Aorta (tissue), 5 donors: ENCODE measurements around the gene FBXL19. TPM values are rescaled to one million over a fixed set of nuclear protein-coding genes. Genes with fewer than 3 reads are reported as not detected.

ENCODE experiments used
- ATAC-seq: fragments of 200-7000 bp; cut with Tn5 transposase; one replicate; pipeline ENCODE4 v1.9.1; 2022; ENCODE audit warnings: moderate library complexity; ENCODE audit not compliant: low FRiP score
- DNase-seq, 2 donors: peaks; one replicate each; pipeline ENCODE4 v3.0.0-alpha.2; 2020
- H3K27ac ChIP-seq, 2 donors: one replicate each; pipeline ENCODE4 v1.5.1; 2013; ENCODE audit warnings: low read length in 2 of 2, mild to moderate bottlenecking in 2 of 2, moderate library complexity in 2 of 2, control low read depth in 1 of 2, inconsistent platforms in 1 of 2, low read depth in 1 of 2
- H3K27me3 ChIP-seq, 2 donors: one replicate each; pipeline ENCODE4 v1.6.1; 2013; ENCODE audit warnings: control low read depth in 1 of 2, low read length in 1 of 2, mild to moderate bottlenecking in 1 of 2, moderate library complexity in 1 of 2; ENCODE audit not compliant: insufficient read depth in 2 of 2, control insufficient read depth in 1 of 2
- H3K36me3 ChIP-seq, 2 donors: one replicate each; pipeline ENCODE4 v1.6.1; 2013; ENCODE audit warnings: control low read depth in 1 of 2, low read length in 1 of 2, mild to moderate bottlenecking in 1 of 2; ENCODE audit not compliant: insufficient read depth in 2 of 2, control insufficient read depth in 1 of 2
- H3K4me1 ChIP-seq, 2 donors: one replicate each; pipeline ENCODE4 v1.6.1; 2013; ENCODE audit warnings: low read length in 2 of 2, control low read depth in 1 of 2, mild to moderate bottlenecking in 1 of 2, moderate library complexity in 1 of 2; ENCODE audit not compliant: insufficient read depth in 2 of 2, control insufficient read depth in 1 of 2
- H3K4me3 ChIP-seq, 2 donors: one replicate each; pipeline ENCODE4 v1.5.1; 2013; ENCODE audit warnings: low read length in 2 of 2, control low read depth in 1 of 2, mild to moderate bottlenecking in 1 of 2
- H3K9me3 ChIP-seq: one replicate; pipeline ENCODE4 v1.6.1; 2013; ENCODE audit warnings: mild to moderate bottlenecking, low read length; ENCODE audit not compliant: control insufficient read depth
- WGBS, 2 donors: extraction: QIAGEN DNeasy Blood & Tissue Kit; methylation state at CpG; one replicate each; pipeline ENCODE4 v1.1.7; 2013; 5-methylcytosine and 5-hydroxymethylcytosine counted together
- intact Hi-C, 2 donors: fragments of 100-400 bp; cut with DNase I; formaldehyde crosslinking; loops; one replicate each; pipeline versions ENCODE4 v1.14.2 to v1.15.0; 2022
- polyA plus RNA-seq, 2 donors: library from polyadenylated mRNA; stranded (reverse); fragments of 200-250 nt; gene quantifications; one replicate each; pipeline ENCODE4 v1.2.3, GENCODE V29; 2013
- total RNA-seq, 2 donors: library from RNA; stranded (reverse); fragmentation: NEBNext Ultra II Directional; extraction: Animal tissue kit (Norgen Biotek cat#: 25700); gene quantifications; one replicate each; pipeline ENCODE4 v1.2.1, GENCODE V29; 2021
- donor health status: healthy with polysubstance abuse.
- donor health status: Bipolar disorder and iron deficiency.
- donor health status: DM: no; HTN: no; CAD: no.
- donor health status: DM: no; HTN: no; CAD: no.
- donor health status: DM: yes; HTN: yes; CAD: no.

FBXL19 gene
- total and polyA plus RNA-seq, 4 donors, result 4.3 to 22.7 (median 13.1) TPM

DNA sequence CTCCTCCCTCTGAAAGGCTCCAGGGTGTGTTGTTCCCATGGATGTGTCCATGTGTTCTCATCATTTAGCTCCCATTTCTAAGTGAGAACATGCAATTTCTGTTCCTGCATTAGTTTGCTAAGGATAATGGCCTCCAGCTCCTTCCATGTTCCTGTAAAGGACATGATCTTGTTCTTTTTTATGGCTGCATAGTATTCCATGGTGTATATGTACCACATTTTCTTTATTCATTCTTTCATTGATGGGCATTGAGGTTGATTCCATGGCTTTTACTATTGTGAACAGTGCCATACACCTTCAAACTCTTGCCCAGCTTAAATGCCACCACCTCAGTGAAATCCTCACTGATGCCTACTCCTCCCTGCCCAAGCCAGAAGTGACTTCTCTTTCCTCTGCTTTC is 21.0 kb downstream of the FBXL19 start:
- DNase-seq, result no peak
- no peaks in the 10 kb centered on the region for H3K27me3 ChIP-seq
- H3K27ac ChIP-seq, result no peak overlapping the region
- no peak overlapping the region for H3K4me3 ChIP-seq
- intact Hi-C loops, result no loop called here
- no peaks in the 10 kb centered on the region for H3K4me1 ChIP-seq
- H3K9me3 ChIP-seq, result no peaks in the 10 kb centered on the region
- peaks cover 0 to 3% of the 10 kb centered on the region in 2 donors for H3K36me3 ChIP-seq
- ATAC-seq, result no peak

- Histone ChIP-seq H3K27ac (no peak overlapping the region), H3K9me3 (no peaks in the 10 kb centered on the region), H3K36me3 (peaks cover 0 to 3% of the 10 kb centered on the region in 2 donors), H3K27me3 (no peaks in the 10 kb centered on the region), H3K4me1 (no peaks in the 10 kb centered on the region), H3K4me3 (no peak overlapping the region)
- ATAC-seq (no peak), DNase-seq (peak in 1 of 2 donors; percentile 78)
- 85 to 88% methylated on average over 38 of the region's 38 CpGs for WGBS, 2 donors
- intact Hi-C loops, result no loop called here
Measured at GRCh38 chr16:30946671-30947540, 23.5 kb downstream of the FBXL19 start.

GRCh38 chr16:30947541-30947858 is 24.1 kb downstream of the FBXL19 start:
- ATAC-seq, result no peak
- H3K9me3 ChIP-seq, result no peaks in the 10 kb centered on the region
- no peaks in the 10 kb centered on the region for H3K4me1 ChIP-seq
- H3K27ac ChIP-seq, result no peak overlapping the region
- intact Hi-C loops, result no loop called here
- peaks cover 0 to 3% of the 10 kb centered on the region in 2 donors for H3K36me3 ChIP-seq
- DNase-seq, result peak in 1 of 2 donors; percentile 68
- no peak overlapping the region for H3K4me3 ChIP-seq
- no peaks in the 10 kb centered on the region for H3K27me3 ChIP-seq
- WGBS, 2 donors, result 54 to 56% methylated on average over 3 of the region's 3 CpGs

- ATAC-seq (peak; percentile 86), DNase-seq (peak; percentile 91 to 94)
- peak overlapping the region; percentile 73 to 78 for H3K4me3 ChIP-seq
- peaks cover 0 to 3% of the 10 kb centered on the region in 2 donors for H3K36me3 ChIP-seq
- 10 to 12% methylated on average over 43 to 44 of the region's 44 CpGs for WGBS, 2 donors
- no peaks in the 10 kb centered on the region for H3K4me1 ChIP-seq
- intact Hi-C loops, result no loop called here
- H3K9me3 ChIP-seq, result no peaks in the 10 kb centered on the region
- no peak overlapping the region for H3K27ac ChIP-seq
- no peaks in the 10 kb centered on the region for H3K27me3 ChIP-seq
Measured at GRCh38 chr16:30947859-30948666, 24.7 kb downstream of the FBXL19 start.

GRCh38 chr16:30948667-30949649 is 25.6 kb downstream of the FBXL19 start, which contains the start of gene ORAI3:
ORAI3 (plus strand) TSS chr16:30949068; CDS start chr16:30949290, 222 bp downstream.
- DNase-seq, result peak; percentile 93
- intact Hi-C loops, result no loop called here
- 1% methylated on average over 45 to 70 of the region's 70 CpGs for WGBS, 2 donors
- Histone ChIP-seq H3K4me1 (no peaks in the 10 kb centered on the region), H3K27ac (peak within 1 kb of the TSS in 1 of 2 donors; percentile 22), H3K36me3 (peaks cover 0 to 3% of the 10 kb centered on the region in 2 donors), H3K27me3 (no peaks in the 10 kb centered on the region), H3K4me3 (peak within 1 kb of the TSS; percentile 73 to 78), H3K9me3 (no peaks in the 10 kb centered on the region)
- peak; percentile 83 for ATAC-seq

DNA sequence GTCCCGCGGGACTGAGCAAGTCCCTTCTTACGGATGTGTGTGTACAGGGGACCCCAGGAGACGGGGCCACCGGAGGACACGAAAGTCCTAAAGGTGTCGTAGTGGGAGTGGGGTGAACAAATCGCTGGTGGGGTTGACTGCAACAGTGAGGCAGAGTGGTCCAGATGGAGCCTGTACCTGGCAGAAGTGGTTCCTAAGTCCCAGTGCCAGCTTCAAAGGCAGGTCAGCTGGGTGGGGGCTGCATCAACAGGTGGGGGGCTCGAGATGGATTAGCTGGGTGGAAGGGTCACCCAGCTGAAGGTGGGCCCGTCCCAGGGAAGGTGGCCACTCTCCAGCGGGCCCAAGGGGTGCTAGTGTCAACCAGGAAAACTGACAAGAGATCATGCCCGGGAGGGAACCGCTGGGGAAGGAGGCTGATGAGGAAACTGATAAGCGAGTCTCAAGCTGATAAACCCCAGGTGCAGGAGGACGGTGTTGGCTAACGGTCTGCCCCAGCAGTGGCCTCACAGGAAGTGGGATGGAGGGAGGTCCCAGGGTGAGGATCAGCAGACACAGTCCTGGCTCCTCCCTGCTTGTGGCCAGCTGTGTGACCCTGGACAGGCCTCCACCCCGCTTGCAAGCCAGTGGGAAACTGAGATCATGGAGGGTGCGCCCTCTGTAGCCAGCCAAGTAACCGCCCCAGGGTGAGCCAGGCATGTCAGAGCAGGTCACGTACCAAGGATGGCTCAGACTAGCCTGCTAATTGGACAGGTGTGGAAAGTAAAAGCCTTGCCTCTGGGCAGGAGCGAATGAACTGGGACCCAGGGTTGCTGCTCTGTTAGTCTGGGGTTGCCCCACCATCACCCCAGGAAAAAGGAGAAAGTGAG is 26.5 kb downstream of the FBXL19 start:
- ATAC-seq (peak; percentile 55), DNase-seq (peak; percentile 88 to 93)
- Histone ChIP-seq H3K4me3 (peak overlapping the region; percentile 73 to 78), H3K27me3 (no peaks in the 10 kb centered on the region), H3K9me3 (no peaks in the 10 kb centered on the region), H3K27ac (peak overlapping the region in 1 of 2 donors; percentile 22), H3K36me3 (peaks cover 0 to 3% of the 10 kb centered on the region in 2 donors), H3K4me1 (no peaks in the 10 kb centered on the region)
- 11% methylated on average over 21 of the region's 21 CpGs for WGBS, 2 donors
- intact Hi-C loops, result loop anchor here in 1 of 2 donors (10.0 kb wide), 1 partner anchor 125 kb away; the partner anchor contains the start of genes ZNF646 and ZNF668

DNA sequence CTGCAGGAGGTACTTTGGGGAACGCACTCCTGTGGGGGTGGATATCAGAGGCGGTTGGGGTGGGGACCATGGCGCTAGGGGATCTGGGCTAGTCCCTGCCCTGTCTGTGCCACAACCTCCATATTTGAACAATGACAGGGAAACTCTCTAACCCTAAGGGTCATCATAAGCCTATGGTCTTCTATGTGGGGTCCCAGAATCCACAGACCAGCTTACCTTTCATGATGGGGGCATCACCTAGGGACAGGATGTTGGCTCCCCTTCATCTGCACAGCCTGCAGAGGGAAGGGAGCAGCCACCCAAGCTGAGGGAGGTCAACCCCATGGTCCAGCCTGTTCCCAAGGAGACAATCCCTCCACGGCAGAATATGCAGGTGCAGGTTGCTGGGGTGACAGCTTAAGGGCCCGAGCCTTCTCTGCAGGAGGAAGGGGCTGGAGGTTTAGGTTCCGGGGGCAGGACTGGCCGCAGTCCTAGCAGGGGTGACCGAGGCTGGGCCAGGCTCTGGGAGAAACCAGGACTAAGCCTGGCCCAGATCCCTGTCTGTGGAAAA is 27.2 kb downstream of the FBXL19 start:
- no peak overlapping the region for H3K4me3 ChIP-seq
- no peak for DNase-seq
- H3K27ac ChIP-seq, result no peak overlapping the region
- 75 to 79% methylated on average over 8 of the region's 8 CpGs for WGBS, 2 donors
- no peaks in the 10 kb centered on the region for H3K27me3 ChIP-seq
- H3K36me3 ChIP-seq, result peaks cover 0 to 3% of the 10 kb centered on the region in 2 donors
- no peak for ATAC-seq
- intact Hi-C loops, result loop anchor here in 1 of 2 donors (10.0 kb wide), 1 partner anchor 124 kb away; the partner anchor contains the start of genes ZNF646 and ZNF668
- H3K4me1 ChIP-seq, result no peaks in the 10 kb centered on the region
- no peaks in the 10 kb centered on the region for H3K9me3 ChIP-seq
